Activated CD4-positive, alpha-beta T cell treated with anti-CD3 and anti-CD28 coated beads, Interleukin-2, amount 50 U/mL, for 48 hours (primary cell): Measurements from ENCODE around the gene STOM.
"Not testable (repeated sequence)": the region's sequence is repeated elsewhere in the genome, so short reads cannot be mapped to it uniquely, and the experiment has no call there.

Experiments used
- DNase-seq, 2 experiments: peaks; one replicate each; pipeline ENCODE4 v3.0.0-alpha.2; 2020

Gene STOM

DNA sequence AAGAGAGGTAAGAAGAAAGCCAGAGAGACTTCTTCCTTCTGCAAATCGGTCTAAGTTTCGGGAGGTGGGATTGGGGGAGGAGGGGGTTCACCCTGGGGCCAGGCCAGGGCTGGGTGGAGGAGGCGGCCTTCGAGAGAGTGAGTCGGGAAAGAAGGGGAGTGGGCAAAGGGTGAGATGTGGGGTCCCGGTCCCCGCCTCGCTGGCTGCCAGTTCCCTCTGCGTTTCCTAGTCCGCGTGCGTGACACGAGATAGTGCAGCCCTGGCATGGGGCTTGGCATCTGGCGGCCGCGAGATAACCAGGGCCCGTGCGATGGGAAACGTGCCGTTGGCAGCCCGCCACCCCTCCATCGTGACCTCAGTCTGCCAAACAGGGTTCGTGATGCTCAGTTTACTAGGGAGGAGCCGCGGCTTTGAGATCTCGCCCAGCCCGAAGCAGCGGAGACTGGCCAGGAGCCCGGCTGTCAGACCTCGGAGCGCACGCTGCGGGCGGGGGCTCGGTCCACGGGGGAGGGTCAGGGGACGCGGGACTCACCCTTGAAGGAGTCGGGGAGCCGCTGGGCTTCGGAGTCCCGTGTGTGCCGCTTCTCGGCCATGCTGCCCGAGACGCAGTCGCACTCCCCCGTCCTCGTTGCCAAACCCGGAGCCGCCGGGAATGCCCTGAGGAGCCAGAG, at the start of gene STOM:
Gene STOM (minus strand): TSS at position 656 of the 671 bp plus-strand sequence. CDS start 63 bp downstream, at position 593.
- peak; percentile 55 to 69 for DNase-seq

- DNase-seq, result no peak
Measured at GRCh38 chr9:121411993-121412392, 41.9 kb upstream of the STOM start.

DNA sequence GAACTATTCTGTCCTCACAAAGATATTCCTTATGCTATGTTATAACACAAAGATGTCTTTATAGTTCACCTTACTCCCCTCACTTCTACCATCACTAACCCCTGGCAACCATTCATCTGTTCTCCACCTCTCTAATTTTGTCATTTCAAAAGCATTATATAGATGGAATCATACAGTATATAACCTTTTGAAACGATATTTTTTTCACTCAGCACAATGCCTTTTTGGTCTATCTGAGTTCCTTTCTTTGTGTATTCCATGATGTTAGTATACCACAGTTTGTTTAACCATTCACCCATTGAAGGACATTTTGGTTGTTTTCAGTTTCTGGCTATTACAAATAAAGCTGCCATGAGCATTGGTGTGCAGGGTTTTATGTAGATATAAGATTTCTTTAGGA, 35.8 kb upstream of the STOM start:
- DNase-seq, result no peak

DNA sequence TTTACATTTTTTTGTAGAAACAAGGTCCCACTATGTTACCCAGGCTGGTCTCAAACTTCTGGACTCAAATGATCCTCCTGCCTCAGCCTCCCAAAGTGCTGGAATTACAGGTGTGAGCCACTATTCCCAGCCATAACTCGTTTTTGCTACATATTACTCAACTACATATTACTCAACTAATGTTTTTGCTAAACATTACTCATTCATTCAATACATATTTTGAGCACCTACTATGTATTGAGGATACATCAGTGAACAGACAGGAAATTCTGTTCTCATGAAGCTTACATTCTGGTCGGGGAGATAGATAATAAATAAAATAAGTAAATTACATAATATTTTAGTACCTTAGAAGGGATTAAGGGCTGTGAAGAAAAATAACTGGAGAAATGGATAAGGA, 34.9 kb upstream of the STOM start:
- DNase-seq, result no peak

- DNase-seq, result no peak
Measured at GRCh38 chr9:121399883-121400607, 30.0 kb upstream of the STOM start.

DNA sequence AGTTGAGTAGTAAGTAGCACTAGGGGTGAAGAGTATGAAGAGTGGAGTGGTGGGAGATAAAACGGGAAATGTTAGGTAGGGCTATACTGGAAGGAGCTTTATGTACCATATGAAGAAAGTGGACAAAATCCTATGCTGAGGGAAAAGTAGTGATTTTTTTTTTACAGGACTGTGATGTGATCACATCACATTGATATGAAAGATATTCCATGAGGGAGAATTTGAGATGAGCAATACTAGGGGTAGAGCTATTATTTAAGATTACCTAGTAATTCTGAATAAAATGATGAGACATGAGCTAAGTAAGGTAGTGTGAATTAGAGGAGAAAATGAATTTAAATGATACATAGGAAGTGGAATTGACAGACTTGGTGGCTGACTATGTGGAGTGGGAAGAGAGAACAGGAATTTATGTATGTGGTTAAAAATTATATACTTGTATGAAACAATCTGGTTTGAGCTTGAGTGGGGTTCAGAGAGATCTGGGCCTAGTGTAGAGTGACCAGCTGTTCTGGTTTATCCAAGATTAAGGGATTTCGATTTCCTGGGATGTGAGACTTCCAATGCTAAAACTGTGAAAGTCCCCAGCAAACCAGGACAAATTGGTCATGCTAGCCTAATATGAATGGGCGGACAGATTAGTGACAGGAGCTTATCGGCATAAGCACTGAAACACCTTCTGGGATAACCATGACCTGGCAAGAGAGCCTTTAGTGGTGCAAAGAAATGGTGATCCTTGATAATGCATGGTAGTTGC, 29.3 kb upstream of the STOM start:
- DNase-seq, result no peak

- no peak for DNase-seq
Measured at GRCh38 chr9:121398374-121398773, 28.3 kb upstream of the STOM start.

DNA sequence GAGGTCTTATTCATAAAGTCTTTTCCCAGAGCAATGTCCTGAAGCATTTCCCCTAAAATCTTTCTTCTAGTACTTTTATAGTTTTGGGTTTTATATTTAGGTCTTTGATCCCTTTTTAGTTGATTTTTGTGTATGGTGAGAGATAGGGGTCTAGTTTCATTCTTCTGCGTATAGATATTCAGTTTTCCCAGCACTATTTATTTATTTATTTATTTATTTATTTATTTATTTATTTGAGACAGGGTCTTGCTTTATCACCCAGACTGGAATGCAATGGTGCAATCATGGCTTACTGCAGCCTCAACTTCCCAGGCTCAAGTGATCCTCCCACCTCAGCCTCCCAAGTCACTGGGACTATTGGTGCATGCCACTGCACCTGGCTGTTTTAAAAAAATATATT, 27.2 kb upstream of the STOM start:
- not testable (repeated sequence) for DNase-seq

DNA sequence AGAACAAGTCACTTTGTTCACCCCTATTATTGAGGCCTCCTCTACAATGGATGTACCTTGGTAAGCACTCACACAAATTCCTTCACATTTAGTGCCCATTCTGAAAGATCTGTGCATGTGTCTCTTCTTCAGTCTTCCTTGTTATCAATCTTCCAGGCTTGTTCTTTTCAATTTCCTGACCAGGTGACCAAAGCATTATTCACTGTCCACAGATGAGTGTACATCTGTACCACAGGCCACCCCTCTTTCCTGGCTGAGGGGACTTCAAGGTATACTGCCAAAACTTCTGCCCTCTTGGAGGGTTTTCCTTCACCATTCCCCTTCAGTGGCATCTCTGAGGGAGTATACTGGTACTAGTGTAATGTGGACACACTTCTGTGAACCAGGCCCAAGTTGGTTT, 25.5 kb upstream of the STOM start:
- DNase-seq, result no peak

- no peak for DNase-seq
Measured at GRCh38 chr9:121394292-121394691, 24.2 kb upstream of the STOM start.

DNA sequence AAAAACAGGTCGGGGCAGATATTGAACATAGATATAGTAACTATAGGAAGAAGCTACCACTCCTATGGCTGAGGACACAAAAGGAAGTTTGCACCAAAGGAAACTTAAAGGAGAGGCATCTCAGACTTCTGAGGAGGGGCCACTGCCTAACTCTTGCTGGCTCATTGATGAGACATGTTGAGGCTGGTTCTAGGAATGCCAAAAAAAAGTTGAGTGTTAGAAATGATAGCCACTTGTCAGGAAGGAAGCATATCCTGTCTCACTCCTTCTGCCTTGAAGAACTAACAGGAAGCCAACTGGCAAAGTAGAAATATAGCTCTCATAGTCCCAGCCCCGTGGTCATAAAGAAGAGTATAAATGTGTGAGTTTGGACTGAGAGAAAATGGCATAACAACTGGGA, 23.3 kb upstream of the STOM start:
- no peak for DNase-seq

- no peak for DNase-seq
Measured at GRCh38 chr9:121390372-121390771, 20.3 kb upstream of the STOM start.

DNA sequence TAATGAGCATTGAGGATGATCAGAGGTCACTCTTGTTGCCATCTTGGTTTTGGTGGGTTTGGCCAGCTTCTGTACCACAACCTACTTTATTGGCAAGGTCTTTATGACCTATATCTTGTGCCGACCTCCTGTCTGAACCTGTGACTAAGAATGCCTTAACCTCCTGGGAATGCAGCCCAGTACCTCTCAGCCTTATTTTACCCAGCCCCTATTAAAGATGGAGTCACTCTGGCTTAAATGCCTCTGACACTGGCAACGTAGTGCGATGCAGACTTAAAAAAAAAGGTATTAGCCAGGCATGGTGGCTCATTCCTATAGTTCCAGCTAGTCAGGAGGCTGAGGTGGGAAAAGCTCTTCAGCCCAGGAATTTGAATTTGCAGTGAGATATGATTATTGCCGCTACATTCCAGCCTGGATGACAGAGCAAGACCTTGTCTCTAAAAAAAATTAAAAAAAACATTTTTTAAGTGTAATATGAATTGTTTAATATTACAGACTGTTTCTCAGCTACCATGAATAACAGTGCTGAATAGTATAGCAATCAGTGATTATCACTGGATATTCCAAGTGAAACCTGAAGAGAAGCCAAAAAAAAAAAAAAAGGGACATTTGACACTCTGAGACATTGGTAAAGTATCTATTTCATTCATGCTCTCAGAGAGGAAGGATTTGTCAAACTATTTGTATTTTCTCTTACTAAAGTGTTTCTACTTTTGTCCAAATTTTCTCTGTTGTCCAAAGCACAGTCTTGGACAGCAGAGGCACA, 18.3 kb upstream of the STOM start:
- no peak for DNase-seq

GRCh38 chr9:121386442-121387175, 16.6 kb upstream of the STOM start:
- no peak for DNase-seq

DNA sequence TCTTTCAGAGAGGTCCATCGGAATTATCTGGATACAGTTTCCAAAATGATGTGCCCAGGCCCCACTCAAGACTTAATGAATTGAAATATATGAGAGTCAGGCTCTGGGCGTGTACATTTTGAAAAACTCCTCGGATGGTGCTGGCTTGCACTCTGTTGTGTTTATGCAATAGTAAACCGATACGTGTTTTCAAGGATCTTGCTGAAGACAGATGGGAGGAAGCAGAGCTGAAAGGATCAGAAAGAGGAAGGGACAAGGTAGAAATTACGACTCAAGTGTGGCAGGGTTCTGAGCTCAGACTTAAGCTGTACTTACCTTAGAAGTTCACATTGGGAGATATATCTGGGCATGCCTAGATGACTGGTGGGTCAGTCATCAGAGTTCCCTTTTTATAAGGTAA, 13.7 kb upstream of the STOM start:
- DNase-seq, result no peak

- DNase-seq, result no peak
Measured at GRCh38 chr9:121380846-121381245, 10.8 kb upstream of the STOM start.

GRCh38 chr9:121376214-121376830, 6.3 kb upstream of the STOM start:
- no peak for DNase-seq

GRCh38 chr9:121373011-121373729, 3.1 kb upstream of the STOM start:
- no peak for DNase-seq

GRCh38 chr9:121372239-121373010, 2.4 kb upstream of the STOM start:
- no peak for DNase-seq

GRCh38 chr9:121371495-121372061, 1.5 kb upstream of the STOM start:
- no peak for DNase-seq
